Activated CD4-positive, alpha-beta T cell treated with anti-CD3 and anti-CD28 coated beads for 36 hours (primary cell): ENCODE measurements around the gene ZNF189. TPM values are rescaled to one million over a fixed set of nuclear protein-coding genes. Genes with fewer than 3 reads are reported as not detected.

Experiments used
- ATAC-seq: fragments of 200-7000 bp; cut with Tn5 transposase; one replicate; pipeline ENCODE4 v1.10.0; 2021; ENCODE audit warnings: mild to moderate bottlenecking, moderate library complexity
- CTCF ChIA-PET: fragments of 350-600 bp; sonication (Branson Sonifier 250); formaldehyde crosslinking; loops from one replicate; lab custom pipeline; 2021; ENCODE audit warnings: antibody characterized with exemption; lab: Charles Lee
- POLR2A ChIA-PET: fragments of 350-600 bp; sonication (Branson Sonifier 250); formaldehyde crosslinking; loops from one replicate; lab custom pipeline; 2021; ENCODE audit warnings: antibody characterized with exemption, inconsistent platforms; lab: Charles Lee
- DNase-seq: peaks from one replicate; pipeline ENCODE4 v3.0.0-alpha.2; 2020
- H3K27ac Mint-ChIP-seq: one replicate; pipeline ENCODE4 v1.8.0; 2021; ENCODE audit warnings: mixed read lengths
- H3K27me3 Mint-ChIP-seq: one replicate; pipeline ENCODE4 v1.8.0; 2021; ENCODE audit warnings: mixed read lengths
- H3K36me3 Mint-ChIP-seq: one replicate; pipeline ENCODE4 v1.8.0; 2021; ENCODE audit warnings: low read depth, mixed read lengths
- H3K4me1 Mint-ChIP-seq: one replicate; pipeline ENCODE4 v1.8.0; 2021; ENCODE audit warnings: mixed read lengths
- H3K4me3 Mint-ChIP-seq: one replicate; pipeline ENCODE4 v1.8.0; 2021; ENCODE audit warnings: mild to moderate bottlenecking, moderate library complexity, mixed read lengths
- H3K9me3 Mint-ChIP-seq: one replicate; pipeline ENCODE4 v1.8.0; 2021; ENCODE audit warnings: low read depth, mixed read lengths
- intact Hi-C, 2 experiments: fragments of 100-400 bp; cut with DNase I in 1 of 2; cut with micrococcal nuclease in 1 of 2; formaldehyde crosslinking; loops; one replicate each; pipeline versions ENCODE4 v1.14.2 to v1.15.1; 2022 to 2024; cut with DNase I, micrococcal nuclease
- total RNA-seq, 2 experiments: library from RNA; stranded (reverse); gene quantifications; one replicate each; pipeline ENCODE4 v1.2.3, GENCODE V29; 2021

The ZNF189 gene
- total RNA-seq, 2 experiments from 2014 or later = 10.2 to 13.1 TPM

DNA sequence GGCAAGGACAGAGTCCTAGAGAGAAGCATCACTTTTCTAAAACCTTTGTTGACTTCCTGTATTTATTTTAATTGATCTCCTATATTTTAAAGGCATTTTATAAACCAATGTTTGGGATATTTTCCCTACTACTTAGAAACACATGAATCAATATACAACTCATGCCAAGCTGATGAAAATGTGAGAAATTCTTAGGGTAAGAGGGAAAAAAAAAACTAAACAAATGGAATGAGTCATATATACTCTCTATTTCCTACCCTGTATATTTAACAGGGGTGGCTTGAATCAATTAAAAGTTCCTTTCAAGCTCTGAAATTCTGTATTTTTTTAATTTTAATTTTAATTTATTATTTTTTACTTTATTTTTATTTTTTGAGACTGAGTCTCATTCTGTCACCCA is 33.5 kb upstream of the ZNF189 start:
- Mint-ChIP-seq H3K27ac (no peak overlapping the region), H3K9me3 (no peaks in the 10 kb centered on the region), H3K36me3 (no peaks in the 10 kb centered on the region), H3K27me3 (peaks cover 8% of the 10 kb centered on the region), H3K4me3 (no peak overlapping the region), H3K4me1 (no peaks in the 10 kb centered on the region)
- intact Hi-C loops = no loop called here
- POLR2A ChIA-PET = no interaction called here
- CTCF ChIA-PET = interaction anchor here (1.3 kb wide), 1 partner anchor 24 kb away, joined by 3 read pairs; no protein-coding TSS in a partner anchor
- ATAC-seq = no peak
- no peak for DNase-seq

DNA sequence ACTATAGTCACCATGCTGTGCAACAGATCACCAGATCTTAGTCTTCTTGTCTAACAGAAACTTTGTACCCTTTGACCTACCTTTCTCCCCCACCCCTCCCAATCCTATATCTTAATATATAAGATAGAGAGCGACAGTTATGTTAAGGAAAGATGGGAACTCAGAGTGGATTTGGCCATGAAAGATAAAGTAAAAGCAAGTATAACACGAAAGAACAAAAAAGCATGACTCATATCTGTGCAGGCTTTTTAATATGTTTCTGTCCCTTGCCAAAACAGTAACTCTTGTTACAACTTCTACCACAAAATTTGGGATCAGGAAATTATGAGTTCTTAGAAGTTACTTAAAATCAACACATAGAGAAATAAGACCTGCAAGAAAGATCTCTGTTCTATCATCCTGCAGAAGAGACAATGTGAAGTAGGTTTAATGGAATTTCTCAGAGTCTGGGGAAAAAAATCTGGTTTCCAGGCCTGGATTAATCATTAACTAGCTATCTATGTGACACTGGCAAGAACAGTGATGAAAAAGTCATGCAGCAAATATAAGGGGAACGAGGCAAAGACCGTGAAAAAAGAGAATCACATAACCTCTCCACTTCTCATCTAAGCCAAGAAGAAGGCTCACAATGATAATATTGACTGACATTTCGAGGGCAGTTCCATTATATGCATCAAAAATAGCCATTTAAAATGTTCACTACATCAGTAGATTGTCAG is 32.5 kb upstream of the ZNF189 start:
- Mint-ChIP-seq H3K27ac (no peak overlapping the region), H3K9me3 (no peaks in the 10 kb centered on the region), H3K4me3 (no peak overlapping the region), H3K4me1 (no peaks in the 10 kb centered on the region), H3K36me3 (no peaks in the 10 kb centered on the region), H3K27me3 (peaks cover 8% of the 10 kb centered on the region)
- DNase-seq = no peak
- ChIA-PET CTCF (no interaction called here), POLR2A (no interaction called here)
- intact Hi-C loops = no loop called here
- ATAC-seq = no peak

DNA sequence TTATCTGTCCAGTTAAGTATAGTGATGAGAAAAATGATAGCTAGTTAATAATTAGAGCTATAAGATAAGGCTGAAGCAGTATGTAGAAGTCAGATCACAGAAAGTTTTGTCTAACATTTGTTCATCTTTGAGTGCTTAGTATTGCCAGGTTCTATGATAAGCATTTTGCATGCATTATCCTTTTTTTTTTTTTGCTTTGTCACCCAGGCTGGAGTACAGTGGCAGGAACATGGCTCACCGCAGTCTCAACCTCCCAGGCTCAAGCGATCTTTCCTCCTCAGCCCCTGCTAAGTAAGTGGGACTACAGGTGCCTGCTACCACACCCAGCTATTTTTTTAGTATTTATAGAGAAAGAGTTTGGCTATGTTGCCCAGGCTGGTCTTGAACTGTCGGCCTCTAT is 31.3 kb upstream of the ZNF189 start:
- CTCF ChIA-PET = interaction anchor here (0.8 kb wide), 1 partner anchor 21 kb away, joined by 4 read pairs; no protein-coding TSS in a partner anchor
- intact Hi-C loops = no loop called here
- POLR2A ChIA-PET = no interaction called here

DNA sequence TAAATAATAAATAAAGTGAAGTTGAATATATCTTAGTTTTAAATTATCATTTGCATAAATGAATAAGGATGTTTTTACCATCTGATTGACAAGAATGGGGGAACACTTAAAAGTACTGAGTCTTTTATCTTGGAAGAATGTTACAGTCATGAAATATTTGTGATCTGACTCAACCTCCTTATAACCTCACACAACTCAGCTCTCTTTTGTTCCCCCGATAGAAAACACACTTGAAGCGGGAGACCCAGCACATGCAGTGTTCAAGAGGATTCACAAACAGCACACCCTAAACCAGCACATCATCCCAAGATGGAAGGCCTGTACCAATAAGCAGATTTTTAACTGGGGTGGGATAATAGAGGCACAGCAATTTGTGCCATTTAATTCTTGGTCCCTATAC is 29.4 kb upstream of the ZNF189 start:
- intact Hi-C loops = no loop called here
- CTCF ChIA-PET = no interaction called here
- H3K27ac Mint-ChIP-seq = no peak overlapping the region
- POLR2A ChIA-PET = no interaction called here
- DNase-seq = no peak
- H3K9me3 Mint-ChIP-seq = no peaks in the 10 kb centered on the region
- peaks cover 10% of the 10 kb centered on the region for H3K27me3 Mint-ChIP-seq
- no peaks in the 10 kb centered on the region for H3K4me1 Mint-ChIP-seq
- no peak overlapping the region for H3K4me3 Mint-ChIP-seq
- no peak for ATAC-seq
- no peaks in the 10 kb centered on the region for H3K36me3 Mint-ChIP-seq

More for the DNA sequence above, 31.3 kb upstream of the ZNF189 start:
- no peak for ATAC-seq
- Mint-ChIP-seq H3K4me1 (no peaks in the 10 kb centered on the region), H3K27me3 (peaks cover 12% of the 10 kb centered on the region), H3K9me3 (no peaks in the 10 kb centered on the region), H3K27ac (no peak overlapping the region), H3K36me3 (no peaks in the 10 kb centered on the region), H3K4me3 (no peak overlapping the region)
- DNase-seq = no peak

DNA sequence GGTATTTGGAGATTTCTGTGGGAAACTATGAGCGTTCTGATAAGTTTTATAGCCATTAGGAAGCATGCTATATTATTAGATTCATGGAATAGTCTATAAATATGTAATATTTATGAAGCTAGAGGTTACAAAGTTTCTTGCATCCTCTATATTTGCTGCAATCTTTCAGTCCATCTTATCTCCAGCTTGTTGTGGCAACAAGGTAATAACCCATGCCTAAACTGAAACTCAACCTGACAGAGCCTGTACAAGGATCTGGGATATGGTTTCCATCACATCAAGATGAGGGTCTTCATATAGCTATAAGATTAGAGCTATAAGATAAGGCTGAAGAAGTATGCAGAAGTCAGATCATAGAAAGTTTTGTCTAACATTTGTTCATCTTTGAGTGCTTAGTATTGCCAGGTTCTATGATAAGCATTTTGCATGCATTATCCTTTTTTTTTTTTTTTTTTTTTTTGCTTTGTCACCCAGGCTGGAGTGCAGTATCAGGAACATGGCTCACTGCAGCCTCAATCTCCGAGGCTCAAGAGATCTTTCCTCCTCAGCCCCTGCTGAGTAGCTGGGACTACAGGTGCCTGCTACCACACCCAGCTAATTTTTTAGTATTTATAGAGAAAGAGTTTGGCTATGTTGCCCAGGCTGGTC is 28.6 kb upstream of the ZNF189 start:
- no peak for DNase-seq
- H3K4me1 Mint-ChIP-seq = no peaks in the 10 kb centered on the region
- intact Hi-C loops = no loop called here
- H3K27ac Mint-ChIP-seq = no peak overlapping the region
- CTCF ChIA-PET = interaction anchor here (0.6 to 1.6 kb wide), 5 partner anchors 9 to 220 kb away, joined by 3 to 5 read pairs (median 3); no protein-coding TSS in a partner anchor
- no peak overlapping the region for H3K4me3 Mint-ChIP-seq
- ATAC-seq = no peak
- peaks cover 10% of the 10 kb centered on the region for H3K27me3 Mint-ChIP-seq
- H3K9me3 Mint-ChIP-seq = no peaks in the 10 kb centered on the region
- POLR2A ChIA-PET = no interaction called here
- no peaks in the 10 kb centered on the region for H3K36me3 Mint-ChIP-seq

DNA sequence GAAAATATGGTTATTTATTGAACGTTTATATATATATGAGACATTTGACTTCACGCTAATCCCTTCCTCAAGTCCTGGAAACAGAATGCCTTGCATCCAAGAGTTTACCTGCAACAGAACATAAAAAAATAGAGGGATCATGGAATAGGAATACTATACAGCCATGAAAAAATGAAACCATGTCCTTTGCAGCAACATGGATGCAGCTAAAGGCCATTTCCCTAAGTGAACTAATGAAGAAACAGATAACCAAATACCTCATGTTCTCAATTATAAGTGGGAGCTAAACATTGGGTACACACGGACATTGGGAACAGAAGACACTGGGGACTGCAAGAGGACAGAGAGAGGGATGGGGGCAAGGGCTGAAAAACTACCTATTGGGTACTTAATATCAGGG is 26.8 kb upstream of the ZNF189 start:
- Mint-ChIP-seq H3K9me3 (no peaks in the 10 kb centered on the region), H3K4me3 (no peak overlapping the region), H3K36me3 (no peaks in the 10 kb centered on the region), H3K27ac (no peak overlapping the region), H3K27me3 (peaks cover 10% of the 10 kb centered on the region), H3K4me1 (no peaks in the 10 kb centered on the region)
- no peak for DNase-seq
- ChIA-PET CTCF (no interaction called here), POLR2A (no interaction called here)
- intact Hi-C loops = no loop called here
- ATAC-seq = no peak

DNA sequence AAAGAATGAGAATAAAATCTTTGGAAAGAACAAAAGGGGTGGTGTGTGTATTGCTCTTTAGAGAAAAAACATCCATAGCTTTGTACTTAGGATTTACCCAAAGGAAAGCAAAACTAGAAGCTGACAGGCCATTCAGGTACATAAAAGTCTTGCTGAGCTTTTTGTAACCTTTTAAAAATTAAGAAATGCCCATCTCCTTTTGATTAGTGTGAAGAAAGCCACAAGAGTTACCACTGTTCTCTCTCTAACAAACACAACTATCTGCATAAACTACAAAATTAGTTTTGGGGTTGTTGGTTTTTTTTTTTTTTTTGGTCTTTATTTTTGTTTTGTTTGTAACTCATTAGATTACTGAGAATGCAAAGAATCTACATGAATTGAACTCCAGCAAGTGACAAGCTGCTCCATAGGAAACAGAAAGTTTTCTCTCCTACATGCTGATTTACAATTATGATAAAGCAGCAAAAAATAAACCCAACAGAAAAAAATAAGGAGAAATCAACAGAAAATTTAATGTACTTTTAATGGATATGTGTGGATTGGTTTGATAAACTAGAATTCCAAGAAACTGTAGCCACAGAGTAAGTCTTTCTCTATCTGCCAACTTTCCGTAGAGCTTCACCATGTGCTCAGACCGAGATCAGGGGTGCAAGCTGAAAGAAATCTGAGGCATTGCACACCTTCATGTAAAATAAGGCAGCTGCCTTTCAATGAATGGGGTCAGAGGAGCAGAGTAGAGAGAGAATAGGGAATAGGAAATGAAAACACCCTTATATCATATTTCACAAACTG is 26.1 kb upstream of the ZNF189 start:
- intact Hi-C loops = no loop called here
- ATAC-seq (no peak), DNase-seq (no peak)
- no peaks in the 10 kb centered on the region for H3K4me1 Mint-ChIP-seq
- H3K4me3 Mint-ChIP-seq = no peak overlapping the region
- peaks cover 10% of the 10 kb centered on the region for H3K27me3 Mint-ChIP-seq
- no peaks in the 10 kb centered on the region for H3K36me3 Mint-ChIP-seq
- H3K9me3 Mint-ChIP-seq = no peaks in the 10 kb centered on the region
- H3K27ac Mint-ChIP-seq = no peak overlapping the region
- ChIA-PET POLR2A (no interaction called here), CTCF (interaction anchor here (0.7 to 1.7 kb wide), 2 partner anchors 16 to 60 kb away, joined by 3 to 4 read pairs; no protein-coding TSS in a partner anchor)

DNA sequence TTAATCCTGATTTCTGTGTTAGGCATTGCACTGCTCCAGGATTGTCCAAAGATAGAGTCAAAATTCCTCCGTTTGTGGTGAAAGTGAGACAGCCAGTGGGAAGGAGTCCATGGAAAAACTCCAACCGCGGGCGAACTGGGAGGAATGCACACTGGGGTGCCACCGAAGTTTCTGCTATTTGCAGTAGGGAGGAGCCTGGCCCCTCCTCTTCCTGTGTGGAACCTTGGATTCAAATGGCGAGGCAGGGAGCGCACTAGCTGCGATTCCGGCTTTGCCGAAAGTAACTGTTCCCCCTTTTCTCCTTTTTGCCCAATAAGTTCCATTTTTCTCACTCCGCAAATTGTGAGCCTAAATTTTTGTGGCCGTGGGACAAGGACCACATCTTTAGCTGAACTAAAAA is 23.1 kb upstream of the ZNF189 start:
- POLR2A ChIA-PET = no interaction called here
- CTCF ChIA-PET = interaction anchor here (0.6 kb wide), 1 partner anchor 205 kb away, joined by 3 read pairs; no protein-coding TSS in a partner anchor
- intact Hi-C loops = no loop called here
- Mint-ChIP-seq H3K36me3 (no peaks in the 10 kb centered on the region), H3K27me3 (peaks cover 9% of the 10 kb centered on the region), H3K4me3 (no peak overlapping the region), H3K4me1 (no peaks in the 10 kb centered on the region), H3K27ac (no peak overlapping the region), H3K9me3 (no peaks in the 10 kb centered on the region)
- no peak for ATAC-seq
- DNase-seq = no peak

DNA sequence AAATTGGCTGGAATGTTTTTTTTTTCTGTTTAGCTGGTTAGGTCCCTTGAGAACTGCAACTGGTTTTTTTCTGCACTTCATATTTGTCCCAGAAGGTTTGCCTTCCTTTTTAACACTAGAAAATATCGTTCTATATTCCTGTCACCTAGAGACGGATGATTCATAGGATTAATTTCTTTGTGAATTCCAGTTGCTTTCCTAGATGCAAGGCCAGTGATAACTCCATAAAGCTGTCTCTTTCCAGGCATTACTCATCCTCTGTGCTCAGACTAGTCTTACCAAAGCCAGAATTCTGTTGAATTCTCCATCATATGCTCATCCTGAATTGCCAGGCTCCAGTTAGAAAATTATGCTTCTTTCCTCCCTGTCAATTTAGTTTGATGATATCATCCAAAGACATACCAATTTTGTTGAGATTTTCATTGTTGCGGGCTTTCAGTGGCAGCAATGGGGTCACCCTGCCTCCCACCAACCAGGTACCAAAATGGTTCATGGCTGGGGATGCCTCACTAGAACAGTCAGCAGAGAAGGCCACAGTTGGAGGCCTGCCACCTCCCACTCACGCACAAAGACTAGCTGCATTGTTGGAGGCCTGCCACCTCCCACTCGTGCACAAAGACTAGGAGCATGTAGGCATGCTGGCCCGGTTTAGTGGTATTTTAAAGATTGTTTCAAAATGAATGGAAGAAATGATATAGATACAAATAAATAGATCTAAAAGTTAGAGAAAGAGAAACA is 22.4 kb upstream of the ZNF189 start:
- DNase-seq (no peak), ATAC-seq (no peak)
- Mint-ChIP-seq H3K4me1 (no peaks in the 10 kb centered on the region), H3K27me3 (peaks cover 9% of the 10 kb centered on the region), H3K27ac (no peak overlapping the region), H3K9me3 (no peaks in the 10 kb centered on the region), H3K36me3 (no peaks in the 10 kb centered on the region), H3K4me3 (no peak overlapping the region)
- intact Hi-C loops = no loop called here
- ChIA-PET POLR2A (no interaction called here), CTCF (interaction anchor here (0.6 kb wide), 1 partner anchor 206 kb away, joined by 3 read pairs; no protein-coding TSS in a partner anchor)

DNA sequence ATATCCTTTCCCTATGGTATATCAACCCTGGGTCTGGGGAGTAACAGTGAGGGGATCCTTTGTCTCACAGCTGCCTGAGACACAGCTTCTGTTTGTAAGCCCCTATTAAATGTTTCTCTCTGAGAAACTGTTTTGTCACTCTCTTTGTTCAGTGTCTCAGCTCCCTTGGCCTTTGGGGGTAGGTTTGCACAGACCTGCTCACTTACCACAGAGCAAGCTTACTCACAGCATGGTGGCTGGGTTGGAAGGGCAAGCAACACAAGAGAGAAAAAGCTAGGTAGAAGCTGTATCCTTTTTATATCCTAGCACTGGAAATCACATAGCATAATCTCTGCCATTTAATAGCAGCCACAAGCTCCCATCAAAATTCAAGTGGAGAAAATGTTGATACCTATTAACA is 18.4 kb upstream of the ZNF189 start:
- ChIA-PET CTCF (interaction anchor here (1.1 kb wide), 1 partner anchor 9 kb away, joined by 3 read pairs; no protein-coding TSS in a partner anchor), POLR2A (no interaction called here)
- H3K4me3 Mint-ChIP-seq = no peak overlapping the region
- DNase-seq (no peak), ATAC-seq (no peak)
- H3K27ac Mint-ChIP-seq = no peak overlapping the region
- peaks cover 5% of the 10 kb centered on the region for H3K27me3 Mint-ChIP-seq
- H3K36me3 Mint-ChIP-seq = peaks cover 4% of the 10 kb centered on the region
- H3K4me1 Mint-ChIP-seq = no peaks in the 10 kb centered on the region
- intact Hi-C loops = no loop called here
- H3K9me3 Mint-ChIP-seq = peaks cover 4% of the 10 kb centered on the region

DNA sequence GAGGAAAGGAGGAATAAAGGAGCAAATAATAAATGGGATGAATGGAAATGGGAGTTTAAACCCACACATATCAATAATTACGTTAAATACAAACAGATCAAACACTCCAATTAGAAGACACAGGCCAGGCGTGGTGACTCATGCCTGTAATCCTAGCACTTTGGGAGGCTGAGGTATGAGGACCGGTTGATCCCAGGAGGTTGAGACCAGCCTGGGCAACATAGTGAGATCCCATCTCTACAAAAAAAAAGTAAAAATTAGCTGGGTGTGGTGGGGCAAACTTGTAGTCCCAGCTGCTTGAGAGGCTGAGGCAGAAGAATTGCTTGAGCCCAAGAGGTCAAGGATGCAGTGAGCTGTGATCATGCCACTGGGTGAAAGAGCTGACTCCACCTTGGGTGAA is 17.5 kb upstream of the ZNF189 start:
- ChIA-PET CTCF (interaction anchor here (1.1 to 1.4 kb wide), 2 partner anchors 8 to 262 kb away, joined by 3 to 4 read pairs; no protein-coding TSS in a partner anchor), POLR2A (no interaction called here)
- peaks cover 2% of the 10 kb centered on the region for H3K27me3 Mint-ChIP-seq
- no peak overlapping the region for H3K4me3 Mint-ChIP-seq
- intact Hi-C loops = no loop called here
- DNase-seq = no peak
- H3K36me3 Mint-ChIP-seq = peaks cover 10% of the 10 kb centered on the region
- no peak overlapping the region for H3K27ac Mint-ChIP-seq
- no peaks in the 10 kb centered on the region for H3K4me1 Mint-ChIP-seq
- no peak for ATAC-seq
- H3K9me3 Mint-ChIP-seq = peaks cover 8% of the 10 kb centered on the region
